SK-N-SH (cell line): ENCODE data around the gene CCDC178.

ENCODE experiments used
- CHD2 ChIP-seq: fragments of 150-350 bp; IDR thresholded peaks from 2 replicates; pipeline ENCODE4 v1.6.1; 2018; ENCODE audit warnings: low read length; ENCODE audit not compliant: partially characterized antibody
- TEAD4 ChIP-seq: IDR thresholded peaks from 2 replicates; pipeline ENCODE4 v1.4.0; 2012; ENCODE audit warnings: mild to moderate bottlenecking, borderline replicate concordance; ENCODE audit not compliant: insufficient read depth
- TF ChIP-seq, protein P1 (sequence below): fragments of 200-600 bp; sonication (generic); IDR thresholded peaks from 2 replicates; pipeline ENCODE4 v1.6.1; 2017; ENCODE audit warnings: antibody characterized with exemption, mild to moderate bottlenecking, moderate library complexity
- TF ChIP-seq, protein P2 (sequence below): IDR thresholded peaks from 2 replicates; pipeline ENCODE4 v1.4.0; 2012; ENCODE audit warnings: low read depth

DNA sequence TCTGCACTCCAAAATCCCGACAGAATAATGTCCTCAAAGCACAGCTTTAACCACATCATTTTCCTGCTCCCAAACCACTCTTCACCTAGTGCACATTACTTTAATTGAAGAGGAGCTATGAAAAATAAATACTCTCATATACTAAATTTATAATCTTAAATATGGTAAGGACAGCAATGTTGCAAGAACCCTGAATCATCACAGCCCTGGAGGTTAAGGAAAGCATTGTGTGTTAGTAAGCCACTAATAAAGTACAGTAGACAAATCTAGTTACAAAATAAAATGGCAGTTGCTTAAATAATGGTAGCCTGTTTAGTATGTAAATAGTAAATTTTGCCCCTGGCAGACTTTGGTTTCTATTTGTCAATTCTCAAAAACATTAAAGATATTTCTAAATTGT lies 27.0 kb upstream of the CCDC178 start:
- no peak for TF ChIP-seq CHD2
- TF ChIP-seq, protein P1, sequence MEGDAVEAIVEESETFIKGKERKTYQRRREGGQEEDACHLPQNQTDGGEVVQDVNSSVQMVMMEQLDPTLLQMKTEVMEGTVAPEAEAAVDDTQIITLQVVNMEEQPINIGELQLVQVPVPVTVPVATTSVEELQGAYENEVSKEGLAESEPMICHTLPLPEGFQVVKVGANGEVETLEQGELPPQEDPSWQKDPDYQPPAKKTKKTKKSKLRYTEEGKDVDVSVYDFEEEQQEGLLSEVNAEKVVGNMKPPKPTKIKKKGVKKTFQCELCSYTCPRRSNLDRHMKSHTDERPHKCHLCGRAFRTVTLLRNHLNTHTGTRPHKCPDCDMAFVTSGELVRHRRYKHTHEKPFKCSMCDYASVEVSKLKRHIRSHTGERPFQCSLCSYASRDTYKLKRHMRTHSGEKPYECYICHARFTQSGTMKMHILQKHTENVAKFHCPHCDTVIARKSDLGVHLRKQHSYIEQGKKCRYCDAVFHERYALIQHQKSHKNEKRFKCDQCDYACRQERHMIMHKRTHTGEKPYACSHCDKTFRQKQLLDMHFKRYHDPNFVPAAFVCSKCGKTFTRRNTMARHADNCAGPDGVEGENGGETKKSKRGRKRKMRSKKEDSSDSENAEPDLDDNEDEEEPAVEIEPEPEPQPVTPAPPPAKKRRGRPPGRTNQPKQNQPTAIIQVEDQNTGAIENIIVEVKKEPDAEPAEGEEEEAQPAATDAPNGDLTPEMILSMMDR = no peak
- no peak for TF ChIP-seq TEAD4
- TF ChIP-seq, protein P2, sequence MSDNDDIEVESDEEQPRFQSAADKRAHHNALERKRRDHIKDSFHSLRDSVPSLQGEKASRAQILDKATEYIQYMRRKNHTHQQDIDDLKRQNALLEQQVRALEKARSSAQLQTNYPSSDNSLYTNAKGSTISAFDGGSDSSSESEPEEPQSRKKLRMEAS = no peak
